Measurements from ENCODE around the gene COL26A1. TPM values are rescaled to one million over a fixed set of nuclear protein-coding genes. Genes with fewer than 3 reads are reported as not detected.
"Not testable (repeated sequence)": the region's sequence is repeated elsewhere in the genome, so short reads cannot be mapped to it uniquely, and the experiment has no call there.

COL26A1 gene
- total RNA-seq, 1 donor, result not detected

GRCh38 chr7:101494602-101495329, 132.1 kb downstream of the COL26A1 start:
- Histone ChIP-seq H3K4me3 (ENCODE audit: insufficient read depth, low read length) (no peak overlapping the region), H3K9me3 (ENCODE audit: low read depth, low read length) (no peaks in the 10 kb centered on the region), H3K36me3 (ENCODE audit: insufficient read depth, low read length) (no peaks in the 10 kb centered on the region), H3K27ac (ENCODE audit: low read depth, low read length) (no peak overlapping the region), H3K27me3 (ENCODE audit: insufficient read depth, low read length) (peaks cover 3% of the 10 kb centered on the region), H3K4me1 (ENCODE audit: insufficient read depth, low read length) (no peaks in the 10 kb centered on the region), H4K20me1 (ENCODE audit: insufficient read depth, low read length) (no peaks in the 10 kb centered on the region), H3K79me2 (ENCODE audit: insufficient read depth, low read length) (no peaks in the 10 kb centered on the region), H3K4me2 (ENCODE audit: insufficient read depth, low read length) (no peak overlapping the region), H2AFZ (ENCODE audit: low read length) (no peak overlapping the region)
- DNase-seq (ENCODE audit: insufficient read length, low spot score, missing footprints), result no peak
- no peak for TF ChIP-seq CTCF (IDR thresholded peaks at IDR 0.05; ENCODE audit: extremely low read depth, low read depth, low read length)

GRCh38 chr7:101496017-101496416, 133.3 kb downstream of the COL26A1 start:
- no peak for TF ChIP-seq CTCF (IDR thresholded peaks at IDR 0.05; ENCODE audit: extremely low read depth, low read depth, low read length)
- DNase-seq (ENCODE audit: insufficient read length, low spot score, missing footprints), result no peak
- Histone ChIP-seq H3K4me3 (ENCODE audit: insufficient read depth, low read length) (no peak overlapping the region), H2AFZ (ENCODE audit: low read length) (no peak overlapping the region), H3K9me3 (ENCODE audit: low read depth, low read length) (no peaks in the 10 kb centered on the region), H4K20me1 (ENCODE audit: insufficient read depth, low read length) (no peaks in the 10 kb centered on the region), H3K36me3 (ENCODE audit: insufficient read depth, low read length) (no peaks in the 10 kb centered on the region), H3K27ac (ENCODE audit: low read depth, low read length) (no peak overlapping the region), H3K27me3 (ENCODE audit: insufficient read depth, low read length) (peaks cover 3% of the 10 kb centered on the region), H3K79me2 (ENCODE audit: insufficient read depth, low read length) (no peaks in the 10 kb centered on the region), H3K4me2 (ENCODE audit: insufficient read depth, low read length) (no peak overlapping the region), H3K4me1 (ENCODE audit: insufficient read depth, low read length) (no peaks in the 10 kb centered on the region)

- Histone ChIP-seq H3K27ac (ENCODE audit: low read depth, low read length) (no peak overlapping the region), H2AFZ (ENCODE audit: low read length) (no peak overlapping the region), H3K79me2 (ENCODE audit: insufficient read depth, low read length) (no peaks in the 10 kb centered on the region), H3K4me3 (ENCODE audit: insufficient read depth, low read length) (no peak overlapping the region), H3K4me2 (ENCODE audit: insufficient read depth, low read length) (no peak overlapping the region), H3K9me3 (ENCODE audit: low read depth, low read length) (no peaks in the 10 kb centered on the region), H4K20me1 (ENCODE audit: insufficient read depth, low read length) (no peaks in the 10 kb centered on the region), H3K4me1 (ENCODE audit: insufficient read depth, low read length) (no peaks in the 10 kb centered on the region), H3K27me3 (ENCODE audit: insufficient read depth, low read length) (peaks cover 3% of the 10 kb centered on the region), H3K36me3 (ENCODE audit: insufficient read depth, low read length) (no peaks in the 10 kb centered on the region)
- DNase-seq (ENCODE audit: insufficient read length, low spot score, missing footprints), result no peak
- no peak for TF ChIP-seq CTCF (IDR thresholded peaks at IDR 0.05; ENCODE audit: extremely low read depth, low read depth, low read length)
These were observed 138.7 kb downstream of the COL26A1 start for GRCh38 chr7:101501351-101501750.

GRCh38 chr7:101502466-101503098, 139.9 kb downstream of the COL26A1 start:
- Histone ChIP-seq H3K36me3 (ENCODE audit: insufficient read depth, low read length) (no peaks in the 10 kb centered on the region), H3K79me2 (ENCODE audit: insufficient read depth, low read length) (no peaks in the 10 kb centered on the region), H4K20me1 (ENCODE audit: insufficient read depth, low read length) (no peaks in the 10 kb centered on the region), H3K27ac (ENCODE audit: low read depth, low read length) (no peak overlapping the region), H3K4me3 (ENCODE audit: insufficient read depth, low read length) (no peak overlapping the region), H2AFZ (ENCODE audit: low read length) (no peak overlapping the region), H3K9me3 (ENCODE audit: low read depth, low read length) (no peaks in the 10 kb centered on the region), H3K27me3 (ENCODE audit: insufficient read depth, low read length) (peaks cover 5% of the 10 kb centered on the region), H3K4me2 (ENCODE audit: insufficient read depth, low read length) (no peak overlapping the region), H3K4me1 (ENCODE audit: insufficient read depth, low read length) (no peaks in the 10 kb centered on the region)
- no peak for DNase-seq (ENCODE audit: insufficient read length, low spot score, missing footprints)
- TF ChIP-seq CTCF (IDR thresholded peaks at IDR 0.05; ENCODE audit: extremely low read depth, low read depth, low read length), result no peak

- not testable (repeated sequence) for H3K9me3 ChIP-seq (ENCODE audit: low read depth, low read length); DNase-seq (ENCODE audit: insufficient read length, low spot score, missing footprints); H3K79me2 ChIP-seq (ENCODE audit: insufficient read depth, low read length); H3K4me1 ChIP-seq (ENCODE audit: insufficient read depth, low read length); H3K36me3 ChIP-seq (ENCODE audit: insufficient read depth, low read length); H4K20me1 ChIP-seq (ENCODE audit: insufficient read depth, low read length); H3K27me3 ChIP-seq (ENCODE audit: insufficient read depth, low read length); H3K4me2 ChIP-seq (ENCODE audit: insufficient read depth, low read length); H2AFZ ChIP-seq (ENCODE audit: low read length); H3K4me3 ChIP-seq (ENCODE audit: insufficient read depth, low read length); H3K27ac ChIP-seq (ENCODE audit: low read depth, low read length)
These were observed 142.8 kb downstream of the COL26A1 start for GRCh38 chr7:101505510-101505909.

All from osteoblast (primary cell).